Vagina (tissue), 2 donors: ENCODE data around the gene PIWIL1.

Source experiments
- CTCF ChIP-seq, 3 experiments: fragments of 450-650 bp in 2 of 3; fragments of 200-600 bp in 1 of 3; sonication (generic) in 1 of 3; IDR thresholded peaks; one replicate each; pipeline ENCODE4 v1.5.1; 2017 to 2019; ENCODE audit warnings: antibody characterized with exemption in 3 of 3, mild to moderate bottlenecking in 2 of 3, moderate library complexity in 2 of 3
- POLR2A ChIP-seq, 2 donors: fragments of 450-650 bp; IDR thresholded peaks; one replicate each; pipeline ENCODE4 v1.6.1; 2017; ENCODE audit warnings: antibody characterized with exemption in 2 of 2, mild to moderate bottlenecking in 2 of 2, moderate library complexity in 2 of 2

DNA sequence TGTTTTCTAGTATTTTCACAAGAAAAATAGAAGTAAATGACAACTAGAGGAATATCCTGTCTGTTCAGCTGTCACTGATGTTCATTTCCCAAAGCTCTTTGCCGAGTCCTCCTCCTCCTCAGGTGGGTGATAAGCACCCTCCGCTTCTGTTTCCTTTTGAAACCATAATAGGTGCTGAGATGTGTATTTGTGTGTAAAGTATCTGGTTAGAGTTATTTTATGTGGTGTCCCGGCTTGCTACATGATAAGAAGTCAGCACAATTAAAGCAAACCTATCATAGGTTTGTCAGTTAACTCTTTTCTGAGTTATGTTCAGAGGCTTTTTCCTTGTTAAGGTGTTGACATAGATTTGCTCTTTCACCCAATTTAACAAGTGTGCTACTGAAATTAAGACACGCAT, 82.4 kb downstream of the PIWIL1 start:
- TF ChIP-seq CTCF (IDR thresholded peaks at IDR 0.05), result no peak
- TF ChIP-seq POLR2A (IDR thresholded peaks at IDR 0.05), result no peak
